Epithelial cell of esophagus (primary cell): ENCODE data around the gene ICAM1.
A peak's percentile ranks its signal among the peaks of the same experiment; 100 is the strongest.

ENCODE experiments used
- DNase-seq: peaks from one replicate; pipeline ENCODE4 v3.0.0; 2010; ENCODE audit warnings: low read depth
- H3K4me3 ChIP-seq: 2 replicates; pipeline ENCODE4 v1.5.1; 2011; ENCODE audit warnings: mild to moderate bottlenecking, low read length, control low read depth
- TF ChIP-seq, protein P1 (sequence below): IDR thresholded peaks from 2 replicates; pipeline ENCODE4 v1.5.1; 2011; ENCODE audit warnings: low read depth, mild to moderate bottlenecking, low read length, control low read depth, inconsistent platforms; ENCODE audit not compliant: insufficient read depth; ENCODE audit errors: missing control alignments

The ICAM1 gene

DNA sequence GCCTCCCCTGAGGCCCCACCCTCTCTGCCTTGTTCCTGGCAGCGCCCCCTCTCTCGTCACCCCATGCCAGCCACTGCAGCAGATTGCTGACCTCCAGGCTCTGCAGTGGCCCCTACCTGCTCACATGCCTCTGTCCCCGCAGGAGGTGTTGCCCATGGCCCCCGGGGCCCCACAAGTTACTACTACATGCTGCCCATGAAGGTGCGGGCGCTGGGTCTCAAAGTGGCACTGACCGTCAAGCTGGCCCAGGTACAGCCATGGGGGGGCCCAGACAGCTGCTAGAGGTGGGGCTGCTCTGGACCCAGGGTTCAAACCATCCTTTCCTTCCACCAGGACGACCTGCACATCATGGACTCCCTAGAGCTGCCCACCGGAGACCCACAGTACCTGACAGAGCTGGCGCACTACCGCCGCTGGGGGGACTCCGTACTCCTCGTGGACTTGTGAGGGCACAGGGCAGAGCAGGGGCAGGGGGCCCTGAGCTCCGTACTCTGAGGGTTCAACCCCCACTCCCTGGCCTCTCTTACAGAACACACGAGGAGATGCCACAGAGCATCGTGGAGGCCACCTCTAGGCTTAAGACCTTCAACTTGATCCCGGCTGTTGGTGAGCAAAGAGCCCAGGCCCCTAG lies 12.7 kb upstream of the ICAM1 start:
- no peak overlapping the region for H3K4me3 ChIP-seq
- DNase-seq = no peak
- TF ChIP-seq, protein P1, sequence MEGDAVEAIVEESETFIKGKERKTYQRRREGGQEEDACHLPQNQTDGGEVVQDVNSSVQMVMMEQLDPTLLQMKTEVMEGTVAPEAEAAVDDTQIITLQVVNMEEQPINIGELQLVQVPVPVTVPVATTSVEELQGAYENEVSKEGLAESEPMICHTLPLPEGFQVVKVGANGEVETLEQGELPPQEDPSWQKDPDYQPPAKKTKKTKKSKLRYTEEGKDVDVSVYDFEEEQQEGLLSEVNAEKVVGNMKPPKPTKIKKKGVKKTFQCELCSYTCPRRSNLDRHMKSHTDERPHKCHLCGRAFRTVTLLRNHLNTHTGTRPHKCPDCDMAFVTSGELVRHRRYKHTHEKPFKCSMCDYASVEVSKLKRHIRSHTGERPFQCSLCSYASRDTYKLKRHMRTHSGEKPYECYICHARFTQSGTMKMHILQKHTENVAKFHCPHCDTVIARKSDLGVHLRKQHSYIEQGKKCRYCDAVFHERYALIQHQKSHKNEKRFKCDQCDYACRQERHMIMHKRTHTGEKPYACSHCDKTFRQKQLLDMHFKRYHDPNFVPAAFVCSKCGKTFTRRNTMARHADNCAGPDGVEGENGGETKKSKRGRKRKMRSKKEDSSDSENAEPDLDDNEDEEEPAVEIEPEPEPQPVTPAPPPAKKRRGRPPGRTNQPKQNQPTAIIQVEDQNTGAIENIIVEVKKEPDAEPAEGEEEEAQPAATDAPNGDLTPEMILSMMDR = no peak

DNA sequence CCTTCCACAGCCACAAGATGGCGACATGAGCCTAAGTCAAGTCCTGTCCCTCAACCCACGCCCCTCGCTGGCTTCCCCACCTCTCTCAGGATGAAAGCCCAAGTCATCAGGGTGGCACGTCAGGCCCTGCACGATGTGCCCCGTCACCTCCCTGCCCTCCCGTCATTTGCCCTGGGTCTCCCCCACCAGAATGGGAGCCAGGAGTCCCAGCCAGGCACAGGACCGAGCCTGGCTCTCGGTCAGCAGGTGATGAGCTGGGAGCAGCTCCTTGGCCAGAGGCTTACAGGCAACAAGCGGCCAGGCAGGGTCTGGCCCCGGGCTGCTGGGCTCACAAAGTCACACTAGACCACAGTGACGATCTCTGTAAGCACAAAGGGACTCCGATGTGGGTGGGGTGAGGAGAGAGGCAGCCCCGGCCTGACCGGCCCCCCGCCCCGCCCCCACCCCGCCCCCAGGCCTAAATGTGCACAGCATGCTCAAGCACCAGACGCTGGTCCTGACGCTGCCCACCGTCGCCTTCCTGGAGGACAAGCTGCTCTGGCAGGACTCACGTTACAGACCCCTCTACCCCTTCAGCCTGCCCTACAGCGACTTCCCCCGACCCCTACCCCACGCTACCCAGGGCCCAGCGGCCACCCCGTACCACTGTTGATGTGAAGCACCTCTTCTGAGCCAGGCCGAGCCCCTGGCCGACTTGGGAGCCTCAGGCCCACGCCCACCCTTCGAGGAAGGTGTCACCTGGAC lies 11.6 kb upstream of the ICAM1 start:
- peak; percentile 91 for DNase-seq
- no peak overlapping the region for H3K4me3 ChIP-seq
- TF ChIP-seq, protein P1 = peak; percentile 80

DNA sequence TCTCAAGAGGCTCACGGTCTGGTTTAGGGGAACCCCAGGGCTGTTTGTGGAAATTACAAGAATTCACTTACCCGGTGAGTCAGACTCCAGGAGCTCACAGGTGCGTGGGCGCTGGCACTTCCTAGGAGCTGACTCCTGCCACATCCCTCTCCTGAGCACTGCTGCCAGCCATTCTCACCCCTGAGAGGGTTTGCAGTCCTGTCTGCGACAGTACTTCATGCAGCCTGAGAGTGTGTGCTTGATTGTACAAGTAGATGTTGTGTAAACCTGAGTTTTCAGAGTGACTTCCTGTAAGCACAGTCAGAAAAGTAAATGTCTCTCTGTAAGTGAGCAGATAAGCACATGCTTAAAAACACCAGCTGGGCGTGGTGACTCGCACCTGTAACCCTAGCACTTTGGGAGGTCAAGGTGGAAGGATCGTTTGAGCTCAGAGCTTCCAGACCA lies 10.8 kb upstream of the ICAM1 start:
- DNase-seq = peak; percentile 96
- TF ChIP-seq, protein P1 = no peak

DNA sequence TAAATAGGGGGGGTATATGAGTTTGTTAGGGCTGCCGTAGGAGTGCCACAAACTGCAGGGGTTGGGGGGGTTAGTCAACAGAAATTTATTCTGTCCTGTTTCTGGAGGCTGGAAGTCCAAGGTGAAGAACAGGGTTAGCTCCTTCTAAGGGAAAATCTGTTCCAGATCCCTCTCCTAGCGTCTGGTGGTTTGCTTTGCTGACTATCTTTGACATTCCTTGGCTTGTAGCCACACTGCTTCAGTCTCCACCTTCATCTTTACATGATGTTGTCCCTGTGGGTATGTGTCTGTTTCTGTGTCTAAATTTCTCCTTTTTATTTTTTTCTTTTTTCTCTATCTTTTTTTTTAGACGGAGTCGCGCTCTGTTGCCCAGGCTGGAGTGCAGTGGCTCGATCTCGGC lies 8.1 kb upstream of the ICAM1 start:
- TF ChIP-seq, protein P1 = no peak
- no peak overlapping the region for H3K4me3 ChIP-seq
- no peak for DNase-seq

More for the DNA sequence above, 10.8 kb upstream of the ICAM1 start:
- no peak overlapping the region for H3K4me3 ChIP-seq

DNA sequence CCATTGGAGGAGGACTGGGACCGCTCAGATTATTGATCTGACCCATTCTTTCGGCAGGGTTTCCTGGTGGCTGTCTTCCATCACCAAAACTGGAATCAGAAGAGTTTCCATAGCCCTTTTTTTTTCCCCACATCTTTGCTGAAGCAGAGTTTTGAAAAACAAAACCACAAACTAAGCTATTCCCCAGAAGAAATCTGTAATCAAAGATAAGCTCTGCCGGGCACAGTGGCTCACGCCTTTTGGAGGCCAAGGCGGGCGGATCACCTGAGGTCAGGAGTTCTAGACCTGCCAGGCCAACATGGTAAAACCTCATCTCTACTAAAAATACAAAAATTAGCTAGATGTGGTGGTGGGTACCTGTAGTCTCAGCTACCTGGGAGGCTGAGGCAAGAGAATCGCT lies 4.2 kb upstream of the ICAM1 start:
- no peak for DNase-seq
- TF ChIP-seq, protein P1 = no peak

DNA sequence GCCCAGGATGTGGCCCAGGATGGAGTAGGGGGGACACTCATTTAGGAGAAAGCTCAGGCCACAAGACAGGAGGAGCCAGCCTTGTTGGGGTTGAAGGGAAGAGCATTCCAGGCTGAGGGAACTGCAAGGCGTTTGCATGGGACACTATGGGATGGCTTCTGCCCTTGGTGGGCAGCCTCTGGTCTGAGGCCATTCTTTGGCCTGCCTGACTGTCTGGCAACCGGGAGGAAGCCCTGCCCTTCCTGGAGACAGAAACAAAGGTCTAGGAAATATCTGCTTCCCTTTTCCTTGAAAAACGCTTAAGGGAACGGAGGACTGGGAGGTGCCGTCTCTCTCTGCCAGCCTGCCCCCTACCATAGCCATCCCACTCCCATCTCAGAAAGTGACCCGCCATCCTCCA lies 2.8 kb upstream of the ICAM1 start:
- no peak overlapping the region for H3K4me3 ChIP-seq
- TF ChIP-seq, protein P1 = no peak

More for the DNA sequence above, 4.2 kb upstream of the ICAM1 start:
- H3K4me3 ChIP-seq = no peak overlapping the region

More for the DNA sequence above, 2.8 kb upstream of the ICAM1 start:
- no peak for DNase-seq
